Activated T-cell treated with anti-CD3 and anti-CD28 coated beads for 48 hours (primary cell): Measurements from ENCODE around the gene PFDN1.

Source experiments
- DNase-seq: peaks from one replicate; pipeline ENCODE4 v3.0.0-alpha.2; 2020; ENCODE audit warnings: low read depth

Gene PFDN1

DNA sequence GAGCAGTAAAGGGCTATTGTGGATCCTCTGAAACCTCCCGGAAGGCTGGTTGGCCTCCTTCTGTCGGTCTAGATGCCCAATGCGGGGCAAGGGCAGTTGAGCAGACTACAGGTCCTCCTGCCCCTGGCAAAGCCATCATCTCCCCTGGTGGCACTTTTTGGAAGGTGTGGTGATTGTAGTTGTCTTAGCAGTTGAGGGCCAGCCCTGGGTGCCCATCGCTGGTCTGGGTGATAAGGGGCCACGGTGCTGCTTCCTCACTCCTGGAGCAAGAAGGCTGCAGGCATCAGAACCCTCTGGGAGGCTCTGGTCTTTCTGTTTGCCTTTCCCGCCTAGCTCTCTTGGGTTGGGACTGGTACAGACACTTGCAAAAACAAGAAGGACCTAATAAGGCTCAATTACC is 64.1 kb downstream of the PFDN1 start:
- no peak for DNase-seq

- DNase-seq: no peak
Observed at GRCh38 chr5:140236891-140237598, 65.9 kb downstream of the PFDN1 start.

- DNase-seq: no peak
Observed at GRCh38 chr5:140235791-140236551, 66.9 kb downstream of the PFDN1 start.

GRCh38 chr5:140234377-140234989 is 68.4 kb downstream of the PFDN1 start:
- no peak for DNase-seq

- no peak for DNase-seq
Observed at GRCh38 chr5:140232731-140233130, 70.2 kb downstream of the PFDN1 start.

DNA sequence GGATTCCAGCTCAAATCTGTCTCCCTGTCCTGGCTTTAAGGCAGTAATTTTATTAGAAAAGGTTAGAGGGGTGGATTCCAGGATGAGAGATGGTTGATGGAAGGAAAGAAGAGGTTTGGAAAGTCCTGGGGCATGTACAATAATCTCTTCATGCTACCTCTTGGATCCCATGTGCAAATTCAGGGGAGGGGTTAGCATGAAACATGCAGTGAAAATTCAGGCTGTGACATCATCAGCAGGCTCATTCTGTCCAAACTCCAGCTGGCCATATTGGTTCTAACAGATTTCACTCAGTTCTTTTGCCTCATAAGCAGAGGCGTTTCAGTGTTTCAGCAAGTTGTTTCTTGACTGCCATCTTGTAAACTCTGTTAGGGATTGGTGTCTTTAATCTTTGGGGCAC is 72.5 kb downstream of the PFDN1 start:
- DNase-seq: no peak

GRCh38 chr5:140228364-140228837 is 74.5 kb downstream of the PFDN1 start:
- no peak for DNase-seq

DNA sequence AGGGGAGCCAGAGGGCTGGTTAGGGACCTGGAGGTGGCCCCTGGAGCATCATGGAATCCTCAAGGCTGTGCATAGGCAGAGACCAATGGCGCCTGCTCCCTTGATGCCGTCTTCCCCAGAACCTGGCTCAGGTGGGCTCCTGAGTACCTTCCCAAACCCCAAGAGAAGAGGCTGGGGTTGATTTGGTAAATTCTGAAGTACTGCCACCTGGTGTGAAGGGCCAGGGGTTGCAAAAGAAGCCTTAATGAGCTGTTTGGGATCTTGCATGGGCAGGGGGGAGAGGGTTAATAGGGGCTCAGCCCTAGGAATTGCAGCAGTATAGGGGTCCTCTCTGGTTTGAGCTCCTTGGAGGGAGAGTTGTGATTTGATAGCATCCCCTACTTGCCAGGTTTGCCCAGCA is 75.9 kb downstream of the PFDN1 start:
- DNase-seq: no peak

GRCh38 chr5:140225396-140225795 is 77.5 kb downstream of the PFDN1 start:
- DNase-seq: no peak

- DNase-seq: no peak
Observed at GRCh38 chr5:140224658-140225057, 78.2 kb downstream of the PFDN1 start.

- DNase-seq: no peak
Observed at GRCh38 chr5:140223567-140223966, 79.3 kb downstream of the PFDN1 start.

DNA sequence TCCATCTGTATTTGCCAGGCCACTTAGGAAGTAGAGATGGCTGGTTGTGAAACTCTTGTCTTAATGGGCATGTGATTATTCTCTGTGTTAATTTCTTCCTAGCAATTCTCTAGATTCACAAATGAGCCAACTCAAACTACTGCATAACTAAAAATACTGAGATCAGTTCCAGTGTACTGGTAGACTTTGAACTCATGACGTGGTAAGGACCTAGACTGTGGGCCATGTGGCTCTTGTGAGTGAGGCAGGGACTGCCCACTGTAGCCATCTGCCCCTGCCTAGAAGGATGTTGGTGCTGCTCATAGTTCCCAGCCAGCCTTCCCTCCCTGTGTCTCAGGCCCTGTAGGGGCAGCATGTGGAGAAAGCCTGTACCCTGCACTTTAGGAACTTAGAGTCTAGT is 80.5 kb downstream of the PFDN1 start:
- no peak for DNase-seq

- DNase-seq: no peak
Observed at GRCh38 chr5:140221697-140222223, 81.1 kb downstream of the PFDN1 start.

- DNase-seq: no peak
Observed at GRCh38 chr5:140220698-140221064, 82.2 kb downstream of the PFDN1 start.

GRCh38 chr5:140220032-140220697 is 82.7 kb downstream of the PFDN1 start:
- no peak for DNase-seq

- no peak for DNase-seq
Observed at GRCh38 chr5:140219068-140219991, 83.6 kb downstream of the PFDN1 start.

- no peak for DNase-seq
Observed at GRCh38 chr5:140217299-140218026, 85.4 kb downstream of the PFDN1 start.

DNA sequence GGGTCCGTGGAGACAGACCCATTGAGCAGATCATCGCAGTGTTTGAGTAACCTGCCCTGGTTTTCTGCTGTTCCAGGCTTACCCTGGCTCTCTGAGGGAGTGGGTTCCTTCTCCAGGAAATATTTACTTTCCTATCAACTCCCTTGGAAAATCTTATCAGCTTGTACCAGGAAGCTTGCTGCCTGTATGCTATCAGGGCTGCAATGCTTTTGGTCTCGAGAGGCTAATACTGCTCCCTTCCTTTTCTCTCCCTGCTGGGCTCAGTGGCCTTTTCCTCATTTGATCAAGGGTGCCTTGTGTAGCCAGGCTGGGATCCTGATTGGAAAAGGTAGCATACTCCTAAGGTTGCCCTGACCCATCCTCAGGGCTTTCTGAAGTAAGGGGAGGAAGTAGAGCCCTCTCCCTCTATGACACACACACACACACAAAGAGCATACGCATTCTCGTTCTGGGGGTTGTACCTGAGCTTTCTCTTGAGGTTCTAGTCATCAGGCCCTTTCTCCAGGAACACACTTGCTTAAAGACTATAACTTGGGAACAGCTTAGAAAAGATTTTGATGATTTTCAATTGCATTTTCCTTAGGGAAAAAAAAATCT is 86.3 kb downstream of the PFDN1 start:
- DNase-seq: no peak

- no peak for DNase-seq
Observed at GRCh38 chr5:140215276-140215675, 87.6 kb downstream of the PFDN1 start.

- no peak for DNase-seq
Observed at GRCh38 chr5:140214831-140215230, 88.1 kb downstream of the PFDN1 start.
